K562 (cell line): ENCODE data around the gene MC1R. TPM values are rescaled to one million over a fixed set of nuclear protein-coding genes. Genes with fewer than 3 reads are reported as not detected.
A peak's percentile ranks its signal among the peaks of the same experiment; 100 is the strongest.

Experiments used
- CEBPG ChIP-seq, 3 experiments: fragments of 200-800 bp in 1 of 3; sonication (Bioruptor generic) in 1 of 3; sonication (generic) in 1 of 3; formaldehyde crosslinking in 1 of 3; IDR thresholded peaks in 2 of 3; conservative IDR thresholded peaks in 1 of 3; 2 replicates each; pipeline versions ENCODE4 v1.6.1 to v1.8.0; 2016 to 2022; ENCODE audit warnings: missing compliant biosample characterization in 2 of 3, missing genetic modification characterization in 2 of 3, mild to moderate bottlenecking in 1 of 3, missing genetic modification reagents in 1 of 3
- CREB1 ChIP-seq, 2 experiments: sonication (generic) in 1 of 2; formaldehyde crosslinking in 1 of 2; IDR thresholded peaks; 2 replicates each; pipeline versions ENCODE4 v1.6.1 to v1.8.0; 2012 to 2022; ENCODE audit warnings: inconsistent platforms in 1 of 2, mild to moderate bottlenecking in 1 of 2, missing genetic modification reagents in 1 of 2, moderate library complexity in 1 of 2
- FOSL1 ChIP-seq: fragments of 200-800 bp; sonication (Bioruptor generic); conservative IDR thresholded peaks from 2 replicates; pipeline ENCODE4 v1.6.1; 2016; ENCODE audit warnings: missing genetic modification characterization, missing compliant biosample characterization
- GTF2E2 ChIP-seq: fragments of 200-800 bp; sonication (Bioruptor generic); IDR thresholded peaks from 2 replicates; pipeline ENCODE4 v1.6.1; 2016; ENCODE audit warnings: missing genetic modification characterization, missing compliant biosample characterization
- MYC ChIP-seq, 2 experiments: fragments of 250-450 bp in 1 of 2; sonication (Bioruptor Pico) in 1 of 2; IDR thresholded peaks; 2 replicates each; pipeline versions ENCODE4 v1.5.1 to v1.6.1; 2012 to 2021; ENCODE audit warnings: low read depth in 2 of 2, borderline replicate concordance in 1 of 2, improper control_type of control experiment in 1 of 2, low read length in 1 of 2, mild to moderate bottlenecking in 1 of 2, moderate library complexity in 1 of 2
- POLR3G ChIP-seq: IDR thresholded peaks from 2 replicates; pipeline ENCODE4 v1.6.1; 2011; ENCODE audit not compliant: insufficient read length, insufficient replicate concordance; ENCODE audit errors: extremely low read depth
- RAD51 ChIP-seq: fragments of 450-650 bp; IDR thresholded peaks from 2 replicates; pipeline ENCODE4 v1.7.1; 2016; ENCODE audit warnings: low read depth, mild to moderate bottlenecking, borderline replicate concordance
- SLC30A9 ChIP-seq: fragments of 250-450 bp; sonication (Bioruptor Pico); IDR thresholded peaks from 2 replicates; pipeline ENCODE4 v1.8.0; 2022; ENCODE audit warnings: mild to moderate bottlenecking, moderate library complexity
- SRSF3 ChIP-seq: fragments of 200-400 bp; formaldehyde crosslinking; IDR thresholded peaks from 2 replicates; pipeline ENCODE4 v1.6.1; 2016; ENCODE audit warnings: mild to moderate bottlenecking, low read length, moderate library complexity; ENCODE audit not compliant: insufficient read depth
- TCF7L2 ChIP-seq: fragments of 150-350 bp; IDR thresholded peaks from 2 replicates; pipeline ENCODE4 v1.6.1; 2016; ENCODE audit warnings: low read depth, mild to moderate bottlenecking, low read length, moderate library complexity
- TEAD2 ChIP-seq: fragments of 450-650 bp; IDR thresholded peaks from 2 replicates; pipeline ENCODE4 v1.6.1; 2016; ENCODE audit warnings: missing genetic modification characterization, control low read depth, missing compliant biosample characterization
- TOE1 ChIP-seq, 2 experiments: fragments of 450-650 bp in 1 of 2; sonication (generic) in 1 of 2; formaldehyde crosslinking in 1 of 2; IDR thresholded peaks; 2 replicates each; pipeline versions ENCODE4 v1.7.1 to v1.8.0; 2016 to 2022; ENCODE audit warnings: borderline replicate concordance in 2 of 2, mild to moderate bottlenecking in 2 of 2, antibody characterized with exemption in 1 of 2, inconsistent platforms in 1 of 2, low read depth in 1 of 2, missing genetic modification reagents in 1 of 2, moderate library complexity in 1 of 2
- USF1 ChIP-seq: sonication (generic); formaldehyde crosslinking; IDR thresholded peaks from 2 replicates; pipeline ENCODE4 v1.9.0; 2022; ENCODE audit warnings: mild to moderate bottlenecking, missing genetic modification reagents
- ZBTB12 ChIP-seq: fragments of 250-450 bp; sonication (Bioruptor Pico); IDR thresholded peaks from 2 replicates; pipeline ENCODE4 v1.4.0; 2020
- ZBTB7A ChIP-seq: IDR thresholded peaks from 2 replicates; pipeline ENCODE4 v1.6.1; 2011; ENCODE audit warnings: low read depth, mild to moderate bottlenecking, low read length, moderate library complexity, borderline replicate concordance; ENCODE audit not compliant: control insufficient read depth
- ZFP1 ChIP-seq: fragments of 450-650 bp; formaldehyde crosslinking; IDR thresholded peaks from 2 replicates; pipeline ENCODE4 v1.4.0; 2020; ENCODE audit warnings: mild to moderate bottlenecking, mixed read lengths
- ZNF133 ChIP-seq: fragments of 250-450 bp; sonication (Bioruptor Pico); IDR thresholded peaks from 2 replicates; pipeline ENCODE4 v1.4.0; 2020; ENCODE audit warnings: mild to moderate bottlenecking
- ZNF311 ChIP-seq: fragments of 250-450 bp; sonication (Bioruptor Pico); IDR thresholded peaks from 2 replicates; pipeline ENCODE4 v1.4.0; 2020; ENCODE audit warnings: mild to moderate bottlenecking, moderate library complexity
- ZNF583 ChIP-seq: fragments of 250-450 bp; sonication (Bioruptor Pico); IDR thresholded peaks from 2 replicates; pipeline ENCODE4 v1.4.0; 2020
- ZNF766 ChIP-seq: fragments of 200-800 bp; sonication (Bioruptor generic); conservative IDR thresholded peaks from 2 replicates; pipeline ENCODE4 v1.6.1; 2016; ENCODE audit warnings: missing genetic modification characterization, missing compliant biosample characterization
- ZSCAN29 ChIP-seq: fragments of 450-650 bp; IDR thresholded peaks from 2 replicates; pipeline ENCODE4 v1.6.1; 2017
- polyA plus RNA-seq, 8 experiments: library from polyadenylated mRNA; depleted of rRNA in 4 of 8; stranded (reverse) in 5 of 8; unstranded in 3 of 8; fragments of >200 nt; fragmentation: Nextera tagmentation in 2 of 8; fragmentation: Illumina TruSeq in 1 of 8; extraction: Ambion mirVana in 2 of 8; extraction: Trizol in 1 of 8; gene quantifications; 2 replicates each; pipeline versions ENCODE4 v1.2.1 to v1.2.3, GENCODE V29; 2011 to 2014; ENCODE audit warnings: inconsistent platforms in 1 of 8, missing spikeins in 1 of 8
- total RNA-seq, 7 experiments: library from RNA; depleted of rRNA in 6 of 7; stranded (reverse); fragments of >200 nt in 6 of 7; fragmentation: Illumina TruSeq in 2 of 7; extraction: Trizol in 2 of 7; gene quantifications; 2 replicates each; pipeline versions ENCODE4 v1.2.1 to v1.2.3, GENCODE V29; 2011 to 2021; ENCODE audit warnings: low replicate concordance in 1 of 7
- TF ChIP-seq, protein P1 (sequence below), 2 experiments: IDR thresholded peaks; 2 replicates each; pipeline ENCODE4 v1.6.1; 2011; ENCODE audit warnings: borderline replicate concordance in 1 of 2, control low read depth in 1 of 2, low read depth in 1 of 2, low read length in 1 of 2, mild to moderate bottlenecking in 1 of 2, mixed read lengths in 1 of 2, moderate library complexity in 1 of 2; ENCODE audit not compliant: insufficient read depth in 1 of 2, insufficient read length in 1 of 2, poor library complexity in 1 of 2, severe bottlenecking in 1 of 2; ENCODE audit errors: extremely low read depth in 1 of 2

The MC1R gene
- total and polyA plus RNA-seq, 9 of the 15 experiments (the other 6 are each of a cell fraction or from before 2014, with no cell fraction given) = 0.14 to 5.3 (median 2.5) TPM; not detected in 1

DNA sequence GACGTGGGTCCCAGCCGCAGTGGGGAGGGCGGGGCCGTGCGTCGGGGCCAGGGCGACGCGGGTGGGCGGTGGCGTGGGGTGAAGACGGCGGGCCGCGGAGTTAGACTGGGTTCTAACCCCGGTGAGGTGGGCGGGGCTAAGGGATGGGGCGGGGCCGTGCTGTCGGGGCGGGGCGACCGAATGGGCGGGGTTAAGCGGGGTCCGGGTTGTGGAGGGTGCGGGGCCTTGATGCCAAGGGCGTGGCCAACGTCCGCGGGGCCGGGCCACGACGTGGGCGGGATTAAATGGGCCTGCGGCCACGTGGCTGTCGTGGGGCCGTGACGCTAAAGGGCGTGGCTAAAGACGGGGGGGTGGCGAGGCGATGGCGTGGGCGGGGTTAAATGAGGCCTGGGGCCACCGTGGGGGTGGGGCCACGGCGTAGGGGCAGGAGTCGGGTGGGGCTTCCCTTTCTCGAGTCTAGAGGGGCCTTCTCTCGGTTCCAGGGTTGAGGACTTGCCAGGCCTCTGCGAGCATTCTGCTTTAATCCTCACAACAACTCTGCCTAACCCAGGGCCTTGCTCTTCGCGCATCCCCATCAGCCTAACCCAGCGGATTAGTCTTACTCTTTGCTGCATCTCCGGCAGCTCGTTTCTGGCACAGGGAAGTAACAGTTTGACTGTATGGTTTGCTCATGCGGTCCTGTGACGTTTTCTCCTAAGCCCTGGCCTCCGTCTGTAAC, 44.5 kb upstream of the MC1R start (continued):
- TF ChIP-seq TOE1 (IDR thresholded peaks at IDR 0.05; ENCODE audit: borderline replicate concordance) = no peak
- TF ChIP-seq TOE1 (CRISPR knock-in tag; IDR thresholded peaks at IDR 0.05; ENCODE audit: borderline replicate concordance, low read depth) = no peak
- no peak for TF ChIP-seq POLR3G
- TF ChIP-seq ZBTB7A = peak; percentile 31; the same call in 1 of the 2 replicates
- no peak for TF ChIP-seq SLC30A9 (CRISPR knock-in tag)
- TF ChIP-seq GTF2E2 (tag) = no peak; the same call in 1 of the 2 replicates
- TF ChIP-seq ZBTB12 (CRISPR knock-in tag) = no peak
- TF ChIP-seq USF1 = peak; percentile 93
- no peak for TF ChIP-seq ZNF766 (CRISPR knock-in tag)
- no peak for TF ChIP-seq ZNF583 (CRISPR knock-in tag)
- no peak for TF ChIP-seq TCF7L2
- no peak for TF ChIP-seq FOSL1 (tag)
- TF ChIP-seq TEAD2 (tag) = no peak
- TF ChIP-seq CREB1 (IDR thresholded peaks at IDR 0.05) = peak; percentile 88
- peak; percentile 84 for TF ChIP-seq CREB1 (CRISPR knock-in tag; IDR thresholded peaks at IDR 0.05)
- TF ChIP-seq SRSF3 = no peak
- no peak for TF ChIP-seq ZNF133
- no peak for TF ChIP-seq ZFP1 (CRISPR knock-in tag)
- TF ChIP-seq ZSCAN29 = no peak
- no peak for TF ChIP-seq CEBPG (CRISPR knock-in tag; IDR thresholded peaks at IDR 0.05)
- TF ChIP-seq CEBPG (tag; conservative IDR thresholded peaks at IDR 0.05 in 1 of 2, IDR thresholded peaks at IDR 0.05 in 1 of 2) = no peak
- TF ChIP-seq ZNF311 (CRISPR knock-in tag) = no peak
- peak; percentile 92 for TF ChIP-seq MYC (IDR thresholded peaks at IDR 0.05; ENCODE audit: low read depth, low read length)
- no peak for TF ChIP-seq MYC (CRISPR knock-in tag; IDR thresholded peaks at IDR 0.05; ENCODE audit: borderline replicate concordance, low read depth)
- TF ChIP-seq, protein P1, sequence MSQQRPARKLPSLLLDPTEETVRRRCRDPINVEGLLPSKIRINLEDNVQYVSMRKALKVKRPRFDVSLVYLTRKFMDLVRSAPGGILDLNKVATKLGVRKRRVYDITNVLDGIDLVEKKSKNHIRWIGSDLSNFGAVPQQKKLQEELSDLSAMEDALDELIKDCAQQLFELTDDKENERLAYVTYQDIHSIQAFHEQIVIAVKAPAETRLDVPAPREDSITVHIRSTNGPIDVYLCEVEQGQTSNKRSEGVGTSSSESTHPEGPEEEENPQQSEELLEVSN (IDR thresholded peaks at IDR 0.05; ENCODE audit: borderline replicate concordance in 1 of 2, extremely low read depth in 1 of 2, insufficient read depth in 1 of 2, insufficient read length in 1 of 2, low read depth in 1 of 2, low read length in 1 of 2, poor library complexity in 1 of 2, severe bottlenecking in 1 of 2) = peak in 1 of 2 experiments; percentile 77
- peak; percentile 82 for TF ChIP-seq RAD51
